Measurements from ENCODE around the gene OR10G4. TPM values are rescaled to one million over a fixed set of nuclear protein-coding genes. Genes with fewer than 3 reads are reported as not detected.

OR10G4 gene
- total RNA-seq, 2 experiments from 2014 or later = not detected

GRCh38 chr11:124041254-124041653, 28.5 kb downstream of the OR10G4 start, which contains the start of gene OR10G7:
Gene OR10G7, minus strand, starts transcription at chr11:124041325. Its CDS starts 2,324 bp downstream, at chr11:124039001.
- Histone ChIP-seq H3K36me3 (ENCODE audit: insufficient read depth, low read length) (no peaks in the 10 kb centered on the region), H3K4me2 (ENCODE audit: low read length) (no peak within 1 kb of the TSS), H4K20me1 (ENCODE audit: insufficient read depth, low read length) (no peaks in the 10 kb centered on the region), H3K9me3 (ENCODE audit: low read length) (no peaks in the 10 kb centered on the region), H3K4me1 (ENCODE audit: insufficient read depth, low read length, poor library complexity, severe bottlenecking) (no peaks in the 10 kb centered on the region), H3K4me3 (ENCODE audit: low read depth, low read length, poor library complexity, severe bottlenecking) (no peak within 1 kb of the TSS), H3K27ac (ENCODE audit: low read depth, low read length, poor library complexity, severe bottlenecking) (no peak within 1 kb of the TSS), H3K79me2 (ENCODE audit: insufficient read depth, low read depth, low read length) (no peaks in the 10 kb centered on the region), H2AFZ (ENCODE audit: low read length) (no peak within 1 kb of the TSS), H3K9me2 (ENCODE audit: insufficient read depth, low read length) (no peaks in the 10 kb centered on the region)
- CTCF ChIA-PET (ENCODE audit: unreplicated experiment) = no interaction called here
- TF ChIP-seq, protein P1, sequence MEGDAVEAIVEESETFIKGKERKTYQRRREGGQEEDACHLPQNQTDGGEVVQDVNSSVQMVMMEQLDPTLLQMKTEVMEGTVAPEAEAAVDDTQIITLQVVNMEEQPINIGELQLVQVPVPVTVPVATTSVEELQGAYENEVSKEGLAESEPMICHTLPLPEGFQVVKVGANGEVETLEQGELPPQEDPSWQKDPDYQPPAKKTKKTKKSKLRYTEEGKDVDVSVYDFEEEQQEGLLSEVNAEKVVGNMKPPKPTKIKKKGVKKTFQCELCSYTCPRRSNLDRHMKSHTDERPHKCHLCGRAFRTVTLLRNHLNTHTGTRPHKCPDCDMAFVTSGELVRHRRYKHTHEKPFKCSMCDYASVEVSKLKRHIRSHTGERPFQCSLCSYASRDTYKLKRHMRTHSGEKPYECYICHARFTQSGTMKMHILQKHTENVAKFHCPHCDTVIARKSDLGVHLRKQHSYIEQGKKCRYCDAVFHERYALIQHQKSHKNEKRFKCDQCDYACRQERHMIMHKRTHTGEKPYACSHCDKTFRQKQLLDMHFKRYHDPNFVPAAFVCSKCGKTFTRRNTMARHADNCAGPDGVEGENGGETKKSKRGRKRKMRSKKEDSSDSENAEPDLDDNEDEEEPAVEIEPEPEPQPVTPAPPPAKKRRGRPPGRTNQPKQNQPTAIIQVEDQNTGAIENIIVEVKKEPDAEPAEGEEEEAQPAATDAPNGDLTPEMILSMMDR (conservative IDR thresholded peaks at IDR 0.05; ENCODE audit: low read length) = no peak
- no peak for TF ChIP-seq EZH2phosphoT487 (IDR thresholded peaks at IDR 0.05; ENCODE audit: borderline replicate concordance, low read depth, low read length)
- intact Hi-C loops (cut with micrococcal nuclease; ENCODE audit: unreplicated experiment) = no loop called here
- BruUV-seq (replicated peaks) = no TSS peak
- no peak for DNase-seq (ENCODE audit: low spot score)
- POLR2A ChIA-PET = interaction anchor here (0.8 to 1.0 kb wide), 2 partner anchors 20 to 28 kb away, joined by 3 to 4 read pairs; no protein-coding TSS in a partner anchor

DNA sequence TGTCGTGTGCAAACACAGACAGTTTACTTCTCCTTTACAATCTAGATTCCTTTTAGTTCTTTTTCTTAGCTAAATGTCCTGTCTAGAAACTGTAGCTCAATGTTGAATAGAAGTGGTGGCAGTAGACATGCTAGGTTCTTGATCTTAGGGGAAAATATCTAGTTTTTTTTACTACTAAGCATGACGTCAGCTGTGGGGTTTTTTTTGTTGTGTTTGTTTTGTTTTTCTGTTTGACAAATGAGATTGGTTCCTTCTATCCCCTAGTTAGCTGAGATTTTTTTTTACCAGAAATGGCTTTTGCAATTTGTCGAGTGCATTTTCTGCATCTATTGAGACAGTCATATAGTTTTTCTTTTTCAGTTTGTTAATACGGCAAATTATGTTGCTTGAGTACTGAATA, 30.6 kb downstream of the OR10G4 start:
- ChIA-PET POLR2A (no interaction called here), CTCF (ENCODE audit: unreplicated experiment) (no interaction called here)
- Histone ChIP-seq H4K20me1 (ENCODE audit: insufficient read depth, low read length) (no peaks in the 10 kb centered on the region), H3K36me3 (ENCODE audit: insufficient read depth, low read length) (no peaks in the 10 kb centered on the region), H3K4me3 (ENCODE audit: low read depth, low read length, poor library complexity, severe bottlenecking) (no peak overlapping the region), H3K4me1 (ENCODE audit: insufficient read depth, low read length, poor library complexity, severe bottlenecking) (no peaks in the 10 kb centered on the region), H3K4me2 (ENCODE audit: low read length) (no peak overlapping the region), H2AFZ (ENCODE audit: low read length) (no peak overlapping the region), H3K9me2 (ENCODE audit: insufficient read depth, low read length) (no peaks in the 10 kb centered on the region), H3K9me3 (ENCODE audit: low read length) (no peaks in the 10 kb centered on the region), H3K27ac (ENCODE audit: low read depth, low read length, poor library complexity, severe bottlenecking) (no peak overlapping the region), H3K79me2 (ENCODE audit: insufficient read depth, low read depth, low read length) (no peaks in the 10 kb centered on the region)
- DNase-seq (ENCODE audit: low spot score) = no peak
- intact Hi-C loops (cut with micrococcal nuclease; ENCODE audit: unreplicated experiment) = no loop called here
- BruUV-seq (replicated peaks) = no TSS peak
- TF ChIP-seq EZH2phosphoT487 (IDR thresholded peaks at IDR 0.05; ENCODE audit: borderline replicate concordance, low read depth, low read length) = no peak

GRCh38 chr11:124050748-124051147, 38.0 kb downstream of the OR10G4 start:
- Histone ChIP-seq H3K4me3 (ENCODE audit: low read depth, low read length, poor library complexity, severe bottlenecking) (no peak overlapping the region), H4K20me1 (ENCODE audit: insufficient read depth, low read length) (no peaks in the 10 kb centered on the region), H3K9me3 (ENCODE audit: low read length) (no peaks in the 10 kb centered on the region), H3K4me2 (ENCODE audit: low read length) (no peak overlapping the region), H3K9me2 (ENCODE audit: insufficient read depth, low read length) (no peaks in the 10 kb centered on the region), H3K4me1 (ENCODE audit: insufficient read depth, low read length, poor library complexity, severe bottlenecking) (no peaks in the 10 kb centered on the region), H3K27ac (ENCODE audit: low read depth, low read length, poor library complexity, severe bottlenecking) (no peak overlapping the region), H3K79me2 (ENCODE audit: insufficient read depth, low read depth, low read length) (no peaks in the 10 kb centered on the region), H2AFZ (ENCODE audit: low read length) (no peak overlapping the region), H3K36me3 (ENCODE audit: insufficient read depth, low read length) (no peaks in the 10 kb centered on the region)
- intact Hi-C loops (cut with micrococcal nuclease; ENCODE audit: unreplicated experiment) = no loop called here
- no peak for TF ChIP-seq EZH2phosphoT487 (IDR thresholded peaks at IDR 0.05; ENCODE audit: borderline replicate concordance, low read depth, low read length)
- TF ChIP-seq, protein P1 (conservative IDR thresholded peaks at IDR 0.05; ENCODE audit: low read length) = no peak
- ChIA-PET CTCF (ENCODE audit: unreplicated experiment) (no interaction called here), POLR2A (interaction anchor here (0.7 kb wide), 1 partner anchor 261 kb away, joined by 3 read pairs; no protein-coding TSS in a partner anchor)
- no TSS peak for BruUV-seq (replicated peaks)
- no peak for DNase-seq (ENCODE audit: low spot score)
